DND-41 (cell line): ENCODE data around the gene PMCH.

ENCODE experiments used
- EZH2 ChIP-seq: IDR thresholded peaks from 3 replicates; pipeline ENCODE4 v1.6.1; 2012; ENCODE audit warnings: borderline replicate concordance, low read depth, mild to moderate bottlenecking, moderate library complexity, low read length, inconsistent platforms; ENCODE audit not compliant: severe bottlenecking
- TF ChIP-seq, protein P1 (sequence below): IDR thresholded peaks from 2 replicates; pipeline ENCODE4 v1.5.1; 2012; ENCODE audit warnings: borderline replicate concordance, low read length, moderate library complexity, mild to moderate bottlenecking; ENCODE audit not compliant: poor library complexity, severe bottlenecking; ENCODE audit errors: extremely low read depth

DNA sequence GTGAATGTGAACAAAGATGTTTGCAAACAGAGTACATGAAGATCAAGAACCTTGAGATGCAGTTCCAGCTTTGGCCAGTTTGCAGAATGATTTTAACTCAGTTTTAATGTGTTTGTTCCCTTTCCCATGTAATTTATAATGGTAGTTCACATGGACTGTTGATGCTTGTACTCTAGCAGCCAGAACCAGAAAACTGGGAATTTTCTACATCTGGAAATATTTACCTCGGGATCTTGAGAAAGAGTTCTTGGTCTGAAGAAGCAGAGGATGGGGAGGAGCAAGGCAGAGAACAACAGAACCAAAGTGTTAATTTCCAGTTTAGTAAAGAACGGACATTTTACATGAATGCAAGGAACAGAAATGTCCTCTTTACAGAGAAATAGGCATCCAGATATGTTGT is 37.0 kb upstream of the PMCH start:
- TF ChIP-seq, protein P1, sequence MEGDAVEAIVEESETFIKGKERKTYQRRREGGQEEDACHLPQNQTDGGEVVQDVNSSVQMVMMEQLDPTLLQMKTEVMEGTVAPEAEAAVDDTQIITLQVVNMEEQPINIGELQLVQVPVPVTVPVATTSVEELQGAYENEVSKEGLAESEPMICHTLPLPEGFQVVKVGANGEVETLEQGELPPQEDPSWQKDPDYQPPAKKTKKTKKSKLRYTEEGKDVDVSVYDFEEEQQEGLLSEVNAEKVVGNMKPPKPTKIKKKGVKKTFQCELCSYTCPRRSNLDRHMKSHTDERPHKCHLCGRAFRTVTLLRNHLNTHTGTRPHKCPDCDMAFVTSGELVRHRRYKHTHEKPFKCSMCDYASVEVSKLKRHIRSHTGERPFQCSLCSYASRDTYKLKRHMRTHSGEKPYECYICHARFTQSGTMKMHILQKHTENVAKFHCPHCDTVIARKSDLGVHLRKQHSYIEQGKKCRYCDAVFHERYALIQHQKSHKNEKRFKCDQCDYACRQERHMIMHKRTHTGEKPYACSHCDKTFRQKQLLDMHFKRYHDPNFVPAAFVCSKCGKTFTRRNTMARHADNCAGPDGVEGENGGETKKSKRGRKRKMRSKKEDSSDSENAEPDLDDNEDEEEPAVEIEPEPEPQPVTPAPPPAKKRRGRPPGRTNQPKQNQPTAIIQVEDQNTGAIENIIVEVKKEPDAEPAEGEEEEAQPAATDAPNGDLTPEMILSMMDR = no peak
- no peak for TF ChIP-seq EZH2
